Colon (tissue), 2 donors: ENCODE measurements around the gene PLRG1.
"Not testable (repeated sequence)": the region's sequence is repeated elsewhere in the genome, so short reads cannot be mapped to it uniquely, and the experiment has no call there.

Experiments used
- FAIRE-seq: peaks from 2 replicates; lab custom pipeline; 2012; peaks lifted over from hg19 to GRCh38; lab: Jason Lieb, UNC
- donor health status: control.
- donor health status: control.

The PLRG1 gene

DNA sequence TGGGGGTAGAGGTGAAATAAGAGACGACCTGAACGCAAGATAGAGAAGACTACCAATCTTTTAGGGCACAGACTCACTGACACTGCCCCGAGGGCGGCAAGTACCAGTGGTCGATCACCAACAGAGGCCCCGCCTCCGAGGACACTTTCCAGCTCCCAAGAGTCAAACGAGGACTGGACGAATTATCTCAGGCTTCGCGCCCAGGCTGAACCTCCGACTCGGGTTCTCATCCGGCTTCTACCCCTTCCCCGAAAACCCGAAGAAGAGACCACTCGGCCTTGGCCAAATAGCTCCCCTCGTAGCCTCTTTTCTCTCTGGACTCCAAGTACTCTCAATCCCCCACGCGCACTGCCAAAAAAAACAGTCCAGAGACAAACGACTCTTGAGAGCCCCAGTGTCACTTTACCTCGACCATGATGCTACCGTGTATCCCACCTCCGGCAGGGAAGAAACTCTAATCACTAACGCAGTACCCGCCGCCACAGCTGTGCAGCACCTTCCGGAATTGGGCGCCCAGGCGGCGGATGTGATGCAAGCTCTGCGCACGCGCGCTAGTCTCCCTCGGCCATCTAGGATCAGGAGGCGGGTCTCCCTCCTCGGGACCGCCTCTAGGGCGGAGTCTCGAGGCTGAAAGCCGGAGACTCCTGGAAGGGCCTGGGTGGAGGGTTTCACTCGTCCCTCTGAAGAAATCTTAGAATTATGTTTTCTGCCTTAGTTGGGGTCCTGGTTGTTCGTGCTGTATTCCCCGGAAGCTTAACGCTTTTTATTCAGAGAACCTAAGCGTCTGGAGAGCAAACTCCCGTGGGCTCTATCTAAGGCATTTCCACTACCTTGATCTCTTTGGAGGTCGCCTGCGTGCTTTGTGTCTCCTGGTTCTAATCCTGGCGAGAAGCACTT, at the start of gene PLRG1:
TSS of gene PLRG1 (minus strand) at position 507 of the 897 bp plus-strand sequence. CDS start at position 415, 92 bp downstream.
- FAIRE-seq = peak; percentile 5

DNA sequence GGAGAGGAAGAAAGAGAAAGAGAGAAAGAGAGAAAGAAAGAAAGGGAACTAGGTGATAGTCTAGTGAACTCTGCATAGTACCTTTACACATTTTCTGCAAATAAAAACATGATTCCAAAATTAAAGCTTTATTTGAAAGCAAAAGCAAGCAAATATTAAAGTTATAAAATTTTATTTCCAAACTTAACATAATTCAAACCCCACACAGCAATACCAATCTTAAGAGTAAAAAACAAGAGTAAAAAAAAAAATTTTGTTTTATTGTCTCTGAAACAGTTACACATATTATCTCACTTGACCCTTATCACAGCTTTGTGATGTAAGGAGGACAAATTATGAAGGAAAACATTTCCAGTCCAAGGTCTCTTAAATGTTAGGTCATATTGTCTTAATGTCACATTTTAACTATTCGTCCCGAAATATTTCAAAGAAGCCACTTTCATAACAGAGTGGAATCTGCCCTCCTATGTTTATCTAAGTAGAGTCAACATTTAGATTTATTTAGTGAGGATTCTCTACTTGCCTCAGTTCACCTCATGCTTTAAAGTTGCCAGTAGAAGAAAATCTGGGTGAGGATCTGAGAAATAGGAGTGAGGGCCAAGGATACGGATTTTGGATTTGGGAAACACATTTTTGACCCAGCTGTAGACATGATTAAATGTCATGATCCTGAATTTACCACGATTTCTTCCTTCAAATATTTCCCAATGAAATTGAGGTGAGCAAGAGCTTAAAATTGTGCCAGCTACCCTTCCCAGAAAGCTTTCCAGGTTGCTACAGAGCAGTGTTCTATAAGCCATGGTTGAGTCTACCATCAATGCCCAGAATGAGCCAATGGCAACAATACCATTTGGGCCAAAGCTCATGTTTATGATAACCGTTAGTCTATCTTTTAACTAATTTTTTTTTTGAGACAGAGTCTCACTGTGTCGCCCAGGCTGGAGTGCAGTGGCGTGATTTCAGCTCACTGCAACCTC, 47.9 kb upstream of the PLRG1 start:
- no peak for FAIRE-seq

DNA sequence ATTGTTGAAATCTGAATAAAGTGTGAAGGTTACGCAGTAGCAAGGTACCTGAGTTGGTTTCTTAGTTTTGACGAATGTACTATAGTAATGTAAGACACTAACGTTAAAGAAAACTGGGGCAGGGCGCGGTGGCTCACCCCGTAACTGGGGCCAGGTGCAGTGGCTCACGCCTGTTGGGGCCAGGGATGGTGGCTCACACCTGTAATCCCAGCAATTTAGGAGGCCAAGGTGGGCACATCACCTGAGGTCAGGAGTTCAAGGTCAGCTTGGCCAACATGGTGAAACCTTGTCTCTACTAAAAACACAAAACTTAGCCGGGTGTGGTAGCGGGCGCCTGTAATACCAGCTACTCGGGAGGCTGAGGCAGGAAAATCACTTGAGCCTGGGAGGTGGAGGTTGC, 47.1 kb upstream of the PLRG1 start:
- not testable (repeated sequence) for FAIRE-seq

DNA sequence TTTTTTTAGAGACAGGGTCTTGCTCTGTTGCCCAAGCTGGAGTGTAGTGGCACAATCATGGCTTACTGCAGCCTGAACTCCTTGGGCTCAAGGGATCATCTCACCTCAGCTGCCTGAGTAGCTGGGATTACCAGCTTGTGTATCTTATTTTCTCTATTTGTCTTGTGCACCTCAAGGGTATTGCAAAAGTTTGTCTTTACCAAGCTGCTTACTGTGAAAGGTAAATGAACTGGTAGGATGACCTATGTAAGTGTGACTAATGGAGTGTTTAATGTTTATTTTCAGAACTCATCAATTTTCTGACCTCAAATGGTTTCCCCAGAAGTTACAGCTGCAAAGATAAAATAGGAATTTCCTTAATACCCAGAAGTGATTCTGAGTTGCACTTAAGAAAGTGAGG, 45.6 kb upstream of the PLRG1 start:
- FAIRE-seq = no peak

DNA sequence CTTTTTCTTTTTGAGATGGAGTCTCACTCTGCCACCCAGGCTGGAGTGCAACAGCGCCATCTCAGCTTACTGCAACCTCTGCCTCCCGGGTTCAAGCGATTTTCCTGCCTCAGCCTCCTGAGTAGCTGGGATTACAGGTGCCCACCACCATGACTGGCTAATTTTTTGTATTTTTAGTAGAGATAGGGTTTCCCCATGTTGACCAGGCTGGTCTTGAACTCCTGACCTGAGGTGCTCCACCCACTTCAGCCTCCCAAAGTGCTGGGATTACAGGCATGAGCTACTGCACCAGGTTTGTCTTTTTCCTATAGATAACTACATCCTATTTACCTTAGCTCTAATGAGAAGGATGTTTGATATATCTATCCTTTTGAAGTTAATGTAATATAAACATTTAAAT, 44.1 kb upstream of the PLRG1 start:
- not testable (repeated sequence) for FAIRE-seq

DNA sequence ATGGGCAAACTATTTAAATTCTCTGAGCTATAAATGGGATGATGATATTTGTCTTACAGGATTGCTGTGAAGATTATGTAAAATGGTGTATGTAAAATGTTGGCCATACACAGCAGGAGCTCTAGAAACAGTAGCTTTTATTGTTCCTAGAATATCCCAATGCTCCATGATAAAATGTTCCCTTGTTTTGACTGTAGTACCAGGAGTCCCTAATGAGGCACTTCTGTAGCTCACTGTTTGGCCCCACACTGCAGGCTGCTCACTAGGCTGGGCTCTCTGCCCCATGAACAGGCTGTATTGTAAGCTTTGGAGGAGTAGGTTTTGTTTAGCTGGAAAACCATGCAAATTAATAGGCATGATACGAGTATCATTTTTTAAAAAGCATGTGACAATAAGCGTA, 43.7 kb upstream of the PLRG1 start:
- FAIRE-seq = no peak

DNA sequence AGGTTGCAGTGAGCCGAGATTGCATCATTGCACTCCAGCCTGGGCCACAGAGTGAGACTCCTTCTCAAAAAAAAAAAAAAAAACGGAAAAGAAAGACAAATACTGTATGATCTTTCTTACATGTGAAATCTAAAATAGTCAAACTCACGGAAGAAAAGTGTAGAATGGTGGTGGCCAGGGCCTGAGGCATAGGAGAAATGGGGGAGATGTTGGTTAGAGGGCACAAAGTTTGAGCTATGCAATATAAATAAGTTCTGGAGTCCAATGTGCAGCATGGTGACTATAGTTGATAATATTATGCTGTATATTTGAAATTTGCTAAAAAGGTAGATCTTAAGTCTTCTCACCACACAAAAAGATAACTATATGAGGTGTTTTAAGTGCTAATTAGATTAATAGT, 41.7 kb upstream of the PLRG1 start:
- no peak for FAIRE-seq

DNA sequence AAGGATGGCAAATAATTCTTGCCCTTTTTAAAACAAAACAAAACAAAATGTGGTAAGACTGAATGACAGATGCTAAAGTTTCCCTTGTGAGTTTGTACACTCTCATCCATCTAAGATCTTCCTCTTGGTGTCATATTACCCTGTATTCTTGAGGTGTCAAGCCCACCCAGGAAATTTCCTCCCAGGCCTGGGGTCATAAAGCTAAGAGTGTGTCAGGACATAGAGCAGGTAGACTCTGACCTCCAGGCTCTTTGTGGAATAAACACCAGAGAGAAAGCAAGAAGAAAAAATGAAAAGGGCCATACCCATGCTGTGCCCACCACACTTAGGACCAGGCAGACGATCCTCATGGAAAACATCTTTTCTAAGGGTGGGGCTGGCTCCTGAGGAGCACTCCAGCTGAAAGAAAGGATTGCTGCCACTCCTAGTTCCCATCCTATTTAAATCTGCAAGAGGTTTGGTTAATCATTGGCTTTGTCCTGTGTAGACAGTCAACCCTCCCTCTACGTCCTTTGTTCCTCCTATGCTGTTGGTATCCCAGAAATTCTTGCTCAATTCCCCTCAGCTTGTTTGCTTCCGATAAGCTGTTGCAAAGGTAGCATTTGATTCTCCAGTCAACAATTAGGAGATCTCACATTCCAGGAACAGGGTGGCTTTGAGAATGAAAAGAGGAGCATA, 40.3 kb upstream of the PLRG1 start, which contains the start of gene FGA:
TSS of gene FGA (minus strand) at position 414 of the 678 bp plus-strand sequence. CDS start at position 359, 55 bp downstream.
- FAIRE-seq = no peak

DNA sequence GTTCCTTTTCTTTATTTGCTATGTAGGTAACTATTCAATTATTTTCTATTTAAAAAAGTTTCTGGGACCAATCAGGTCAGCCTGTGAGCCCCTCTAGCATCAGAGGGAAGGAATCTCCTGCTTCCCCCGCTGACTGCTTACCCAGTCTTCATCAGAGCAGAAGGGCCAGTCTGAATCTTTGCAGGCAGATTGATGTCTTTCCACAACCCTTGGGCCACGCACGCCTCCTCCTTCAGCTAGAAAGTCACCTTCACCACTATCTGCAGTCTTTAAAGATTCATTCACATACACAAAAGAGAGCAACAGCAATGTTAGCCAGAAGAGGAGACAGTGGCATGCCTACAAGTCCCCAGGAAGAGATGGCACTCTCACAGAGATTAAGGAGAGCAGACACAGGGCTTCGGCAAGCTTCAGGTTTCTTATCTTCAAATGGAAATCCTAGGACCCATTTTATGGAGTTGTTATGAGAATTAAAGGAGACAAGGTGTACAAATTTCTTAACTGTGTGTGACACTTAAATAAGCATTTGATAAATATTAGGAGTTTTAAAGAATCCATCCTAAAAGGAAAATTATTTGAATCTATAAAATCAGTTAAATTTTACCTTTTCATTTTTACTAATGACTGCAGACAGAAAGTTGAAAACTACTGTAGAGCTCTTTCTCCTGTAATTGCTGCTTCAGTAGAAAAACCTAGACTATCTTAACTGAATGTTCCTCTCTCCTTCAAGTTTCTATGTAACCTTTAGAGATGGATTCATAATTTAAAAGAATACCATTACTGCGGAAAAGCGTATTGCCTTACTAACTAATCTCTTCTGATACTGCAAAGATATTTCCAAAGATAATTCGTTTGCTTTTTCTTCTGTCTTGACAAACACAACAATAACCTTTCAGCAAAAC, 39.3 kb upstream of the PLRG1 start:
- no peak for FAIRE-seq

DNA sequence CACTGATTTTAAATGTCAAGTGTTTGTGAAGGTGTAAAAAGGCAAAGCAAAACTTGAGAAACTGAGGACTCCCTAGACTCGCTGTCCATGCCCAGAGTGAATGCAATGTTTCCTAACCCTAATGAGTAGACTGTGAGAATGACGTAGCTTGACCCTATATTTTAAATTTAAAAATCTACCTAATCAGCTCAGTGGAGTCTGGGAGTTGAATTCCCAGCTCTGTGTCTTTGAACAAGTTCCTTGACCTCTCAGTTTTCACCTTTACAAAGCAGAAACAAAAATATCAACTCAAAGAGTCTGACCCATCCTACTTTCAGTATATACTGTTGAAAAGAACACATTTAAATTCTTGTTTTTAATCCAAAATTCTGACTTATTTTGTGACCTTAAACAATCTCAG, 38.0 kb upstream of the PLRG1 start:
- no peak for FAIRE-seq

DNA sequence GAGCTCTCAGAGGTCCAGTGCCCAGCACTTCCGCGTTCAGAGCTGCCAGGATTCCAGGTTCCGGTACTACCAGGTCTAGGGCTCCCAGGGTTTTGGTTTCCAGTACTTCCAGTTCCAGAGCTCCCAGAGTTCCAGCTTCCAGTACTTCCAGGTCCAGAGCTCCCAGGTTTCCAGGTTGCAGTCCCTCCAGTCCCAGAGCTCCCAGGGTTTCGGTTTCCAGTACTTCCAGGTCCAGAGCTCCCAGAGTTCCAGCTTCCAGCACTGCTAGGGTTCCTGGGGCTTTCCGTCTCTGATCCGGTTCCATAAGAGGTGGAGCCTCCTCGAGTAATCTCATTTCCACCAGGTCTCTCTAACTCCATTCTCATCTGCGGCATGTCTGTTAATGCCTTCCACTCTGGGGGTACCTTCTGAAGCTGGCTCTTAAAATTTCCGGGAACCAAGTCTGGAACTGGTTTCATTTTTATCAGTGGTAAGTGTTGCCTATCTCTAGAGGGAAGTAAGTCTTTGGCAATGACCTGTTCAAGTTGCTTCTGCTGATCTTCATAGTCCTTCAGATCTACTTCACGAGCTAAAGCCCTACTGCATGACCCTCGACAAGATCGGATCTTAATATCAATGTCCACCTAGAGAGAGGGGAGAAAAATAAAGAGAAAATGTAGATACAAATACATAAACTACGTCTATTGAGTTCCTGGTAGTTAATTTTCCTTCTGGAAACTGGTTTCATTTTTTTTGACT, 36.3 kb upstream of the PLRG1 start:
- no peak for FAIRE-seq

DNA sequence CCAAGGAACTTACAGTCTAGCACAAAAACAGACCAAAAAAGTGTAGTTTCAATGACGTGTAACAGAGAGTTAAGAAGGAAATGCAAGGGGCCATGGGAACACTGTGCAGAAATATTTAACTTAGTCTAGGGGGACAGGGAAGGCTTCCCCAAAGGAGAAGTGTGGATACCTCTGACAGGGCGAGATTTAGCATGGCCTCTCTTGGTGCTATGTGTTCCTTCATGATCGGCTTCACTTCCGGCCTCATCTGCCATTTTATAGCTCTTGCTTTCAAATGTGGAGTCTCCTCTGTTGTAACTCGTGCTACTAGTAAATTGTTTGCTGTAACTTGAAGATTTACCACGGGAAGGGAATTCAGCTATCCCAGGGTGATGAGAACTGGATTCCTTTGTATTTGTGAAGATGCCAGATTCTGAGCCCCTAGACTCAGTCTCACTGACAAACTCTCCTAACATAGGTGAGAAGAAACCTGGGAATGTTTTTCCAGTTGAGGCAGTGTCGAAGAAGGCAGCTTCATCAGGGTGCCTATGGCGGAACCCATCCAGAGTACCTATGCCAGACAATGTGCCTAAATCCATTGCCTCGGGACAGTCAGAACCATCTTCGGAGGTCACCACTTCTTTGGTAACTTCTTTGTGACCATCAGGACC, 35.3 kb upstream of the PLRG1 start:
- FAIRE-seq = no peak

DNA sequence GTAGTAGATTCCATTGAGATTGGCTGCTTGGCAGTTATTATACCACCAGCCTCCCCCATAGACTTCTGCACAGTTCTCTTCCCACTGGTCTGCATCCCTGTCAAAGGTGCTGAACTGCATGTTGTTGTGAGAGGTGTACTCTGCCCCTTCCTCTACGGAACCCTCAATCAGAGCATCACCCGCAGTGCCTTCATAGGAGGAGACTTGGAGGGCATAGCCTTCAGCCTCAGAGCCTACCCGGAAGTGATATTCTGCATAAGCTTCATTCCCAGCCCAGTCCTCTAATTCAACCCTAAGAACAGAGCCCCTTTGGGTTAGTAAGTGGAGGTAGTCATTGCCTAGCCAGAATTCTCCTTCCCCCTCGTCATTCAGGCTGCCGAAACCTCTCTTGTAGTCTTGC, 34.1 kb upstream of the PLRG1 start:
- no peak for FAIRE-seq

DNA sequence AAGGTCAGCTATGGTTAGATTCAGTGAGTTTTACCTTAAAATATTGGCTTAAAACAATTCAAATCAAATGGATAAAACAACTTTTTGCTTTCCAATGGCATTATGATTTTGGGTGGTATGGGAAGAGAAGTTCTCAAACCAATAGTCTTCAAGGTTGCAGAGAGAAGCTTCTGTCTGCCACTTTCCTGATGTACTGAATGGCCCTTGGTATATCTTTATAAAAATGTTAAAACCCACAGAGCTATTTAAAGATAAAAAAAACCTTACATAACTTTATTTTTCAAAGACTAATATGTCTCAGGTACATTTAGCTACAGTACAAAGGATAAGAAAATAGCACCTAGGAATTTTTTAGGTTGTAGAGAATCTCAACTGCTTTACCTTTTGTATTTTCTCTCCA, 33.5 kb upstream of the PLRG1 start:
- FAIRE-seq = no peak

DNA sequence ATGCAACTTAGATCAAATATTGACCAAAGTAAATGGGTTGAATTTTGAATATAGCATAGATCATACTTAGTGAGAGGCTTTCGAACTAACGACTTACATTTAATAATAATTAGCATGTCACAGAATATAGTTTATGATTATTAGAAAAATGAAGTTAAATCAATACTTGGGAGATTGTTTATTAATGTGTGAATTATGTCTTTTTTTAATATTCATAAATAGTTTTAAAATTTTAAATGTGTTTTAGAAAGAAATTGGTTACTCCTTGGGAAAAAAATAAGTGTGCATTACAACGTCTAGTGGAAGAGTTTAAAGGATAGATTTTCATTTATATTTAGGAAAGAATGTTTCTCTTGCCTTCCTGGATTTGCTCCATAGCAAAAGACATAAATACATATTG, 33.0 kb upstream of the PLRG1 start:
- no peak for FAIRE-seq

DNA sequence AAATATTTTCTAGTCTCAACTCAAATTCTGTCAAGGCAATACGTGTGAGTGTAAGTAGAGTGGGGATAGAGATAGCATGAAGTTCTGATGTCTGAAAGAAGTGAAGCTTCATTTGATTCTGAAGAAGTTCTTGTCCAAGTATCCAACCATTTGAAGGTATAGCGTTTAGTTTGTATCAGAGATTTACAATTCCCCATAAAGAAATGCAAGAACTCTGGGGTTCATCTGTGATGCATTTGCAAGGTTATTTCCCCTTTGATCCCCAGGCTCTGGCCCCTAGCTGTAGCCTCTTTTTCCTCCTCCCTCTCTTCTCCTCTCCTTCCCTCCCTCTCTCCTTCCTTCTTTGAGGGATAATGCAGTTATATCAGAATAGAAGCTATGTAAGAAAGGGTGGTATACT, 32.5 kb upstream of the PLRG1 start:
- FAIRE-seq = no peak

DNA sequence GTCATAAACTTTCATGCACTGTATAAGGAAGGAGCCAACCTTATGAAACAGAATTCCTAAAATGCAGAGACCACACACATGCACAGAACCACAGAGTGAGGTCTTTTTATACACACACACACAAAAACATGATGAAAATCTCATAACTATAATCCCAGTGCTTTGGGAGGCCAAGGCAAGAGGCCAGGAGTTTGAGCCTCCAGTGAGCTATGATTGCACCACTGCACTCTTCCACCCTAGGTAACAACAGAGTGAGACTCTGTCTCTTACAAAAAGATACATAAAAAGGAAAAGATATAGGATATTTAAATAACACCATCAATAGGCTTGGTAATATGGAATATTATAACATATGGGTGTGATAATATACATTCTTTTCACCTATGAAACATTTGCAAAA, 29.7 kb upstream of the PLRG1 start:
- FAIRE-seq = no peak

DNA sequence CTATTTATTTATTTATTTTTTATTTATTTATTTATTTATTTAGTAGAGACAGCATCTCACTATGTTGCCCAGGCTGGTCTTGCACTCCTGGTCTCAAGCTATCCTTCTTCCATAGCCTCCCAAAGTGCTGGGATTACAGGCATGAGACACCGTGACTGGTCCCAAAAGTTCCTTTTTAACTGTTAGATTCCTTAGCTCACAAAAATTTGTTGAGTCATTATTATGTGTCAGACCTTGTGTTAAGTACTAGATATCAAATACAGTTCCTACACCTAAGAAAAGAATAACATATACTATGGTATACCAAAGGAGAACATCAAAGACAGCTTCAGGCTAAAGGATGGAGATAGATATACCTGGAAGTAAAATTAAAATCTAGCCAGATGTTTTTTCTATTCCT, 28.7 kb upstream of the PLRG1 start:
- FAIRE-seq = no peak

DNA sequence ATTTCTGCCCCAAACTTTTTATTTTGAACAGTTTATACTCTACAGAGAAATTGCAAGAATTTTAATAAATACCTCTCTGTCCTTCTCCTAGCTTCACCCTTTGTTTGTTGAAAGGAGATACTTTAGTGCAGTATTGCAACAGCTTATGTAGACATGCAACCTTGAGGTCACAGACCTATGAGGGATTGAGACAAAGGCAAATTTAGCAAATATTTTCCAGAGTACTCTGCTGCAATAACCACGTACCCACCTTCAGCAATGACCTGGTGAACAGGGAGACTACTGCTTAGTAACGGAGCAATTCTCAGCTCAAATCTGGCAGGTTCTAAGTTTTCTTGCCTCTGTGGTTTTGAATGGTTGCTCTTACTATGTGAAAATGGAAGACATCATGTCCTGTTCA, 27.1 kb upstream of the PLRG1 start:
- FAIRE-seq = no peak

DNA sequence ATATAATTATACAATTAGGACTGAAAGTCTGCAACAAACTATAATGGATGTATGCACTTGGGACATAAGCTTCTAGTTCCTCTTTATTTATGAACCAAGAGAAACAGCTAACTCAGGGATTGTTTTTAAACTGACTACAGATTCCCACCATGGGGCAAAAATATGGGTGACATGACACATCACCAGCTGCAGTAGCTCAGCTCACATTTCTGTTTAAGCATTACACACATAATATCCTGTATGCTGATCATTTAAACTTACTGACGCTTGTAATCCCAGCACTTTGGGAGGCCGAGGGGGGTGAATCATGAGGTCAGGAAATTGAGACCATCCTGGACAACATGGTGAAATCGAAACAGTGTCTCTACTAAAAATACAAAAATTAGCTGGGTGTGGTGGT, 24.1 kb upstream of the PLRG1 start:
- no peak for FAIRE-seq
